Caco-2 (cell line): Measurements from ENCODE around the gene PHKG2. TPM values are rescaled to one million over a fixed set of nuclear protein-coding genes. Genes with fewer than 3 reads are reported as not detected.

Experiments used
- BruUV-seq: library from RNA; stranded (reverse); fragments of 400-500 nt; replicated peaks from 2 replicates; lab custom pipeline; 2021; lab: Mats Ljungman, UMichigan
- CTCF ChIA-PET: fragments of 300-600 bp; sonication (Branson Sonifier 250); formaldehyde crosslinking; loops from one replicate; lab custom pipeline; 2022; ENCODE audit warnings: antibody characterized with exemption; lab: Charles Lee
- POLR2A ChIA-PET: fragments of 300-600 bp; sonication (Branson Sonifier 250); formaldehyde crosslinking; loops from one replicate; lab custom pipeline; 2022; ENCODE audit warnings: antibody characterized with exemption; lab: Charles Lee
- DNase-seq, 2 experiments: peaks; one replicate each; pipeline versions ENCODE4 v3.0.0 to v3.0.0-alpha.2; 2020 to 2022
- H3K27me3 ChIP-seq: replicated peaks from 2 replicates; pipeline ENCODE4 v1.6.0; 2011; ENCODE audit warnings: low read length; ENCODE audit not compliant: control insufficient read depth, insufficient read depth
- H3K36me3 ChIP-seq: 2 replicates; pipeline ENCODE4 v1.5.1; 2011; ENCODE audit warnings: low read length; ENCODE audit not compliant: control insufficient read depth, insufficient read depth
- H3K4me1 ChIP-seq: fragments of 250-450 bp; sonication (Bioruptor Pico); 2 replicates; pipeline ENCODE4 v1.5.1; 2020; ENCODE audit warnings: mild to moderate bottlenecking
- H3K4me3 ChIP-seq: 2 replicates; pipeline ENCODE4 v1.5.1; 2011; ENCODE audit warnings: low read depth, mild to moderate bottlenecking, control low read depth, low read length
- H3K9me3 ChIP-seq: fragments of 250-450 bp; sonication (Bioruptor Pico); 2 replicates; pipeline ENCODE4 v1.5.1; 2020; ENCODE audit warnings: mild to moderate bottlenecking, moderate library complexity
- H3K27ac Mint-ChIP-seq: one replicate; pipeline ENCODE4 v1.8.0; 2022; ENCODE audit warnings: mixed read lengths; ENCODE audit not compliant: unreplicated experiment
- H3K27me3 Mint-ChIP-seq: one replicate; pipeline ENCODE4 v1.8.0; 2022; ENCODE audit warnings: mixed read lengths; ENCODE audit not compliant: insufficient read depth, unreplicated experiment
- H3K36me3 Mint-ChIP-seq: one replicate; pipeline ENCODE4 v1.8.0; 2022; ENCODE audit warnings: mild to moderate bottlenecking, mixed read lengths; ENCODE audit not compliant: insufficient read depth, unreplicated experiment
- H3K4me1 Mint-ChIP-seq: one replicate; pipeline ENCODE4 v1.8.0; 2022; ENCODE audit warnings: low read depth, mixed read lengths; ENCODE audit not compliant: unreplicated experiment
- H3K4me3 Mint-ChIP-seq: one replicate; pipeline ENCODE4 v1.8.0; 2022; ENCODE audit warnings: mild to moderate bottlenecking, moderate library complexity, mixed read lengths; ENCODE audit not compliant: unreplicated experiment
- H3K9me3 Mint-ChIP-seq: one replicate; pipeline ENCODE4 v1.8.0; 2022; ENCODE audit warnings: mixed read lengths; ENCODE audit not compliant: unreplicated experiment
- CTCF ChIP-seq, 2 experiments: fragments of 200-600 bp in 1 of 2; IDR thresholded peaks; 1 replicate in 1 of 2; 2 replicates in 1 of 2; pipeline versions ENCODE4 v1.5.1 to v1.8.0; 2011 to 2022; ENCODE audit warnings: antibody characterized with exemption in 1 of 2, control low read depth in 1 of 2, inconsistent platforms in 1 of 2, low read depth in 1 of 2, low read length in 1 of 2, mild to moderate bottlenecking in 1 of 2, moderate library complexity in 1 of 2; ENCODE audit not compliant: insufficient read depth in 1 of 2, severe bottlenecking in 1 of 2, unreplicated experiment in 1 of 2
- intact Hi-C: fragments of 100-400 bp; cut with micrococcal nuclease; formaldehyde crosslinking; loops from one replicate; pipeline ENCODE4 v1.10.0; 2022; ENCODE audit not compliant: unreplicated experiment
- total RNA-seq: library from RNA; stranded (reverse); gene quantifications from 2 replicates; pipeline ENCODE4 v1.2.3, GENCODE V29; 2022

Gene PHKG2
- total RNA-seq, 1 experiment from 2014 or later, result 48.6 TPM

GRCh38 chr16:30720694-30721093, 27.5 kb upstream of the PHKG2 start:
- Mint-ChIP-seq H3K27ac (no peak overlapping the region), H3K9me3 (no peaks in the 10 kb centered on the region), H3K4me1 (peaks cover 14% of the 10 kb centered on the region), H3K4me3 (no peak overlapping the region), H3K27me3 (no peaks in the 10 kb centered on the region), H3K36me3 (peaks cover 97% of the 10 kb centered on the region)
- H3K36me3 ChIP-seq, result peaks cover 11% of the 10 kb centered on the region
- H3K4me1 ChIP-seq, result no peaks in the 10 kb centered on the region
- no peak for DNase-seq
- no peak for TF ChIP-seq CTCF (IDR thresholded peaks at IDR 0.05; ENCODE audit: insufficient read depth in 1 of 2, low read depth in 1 of 2, low read length in 1 of 2, severe bottlenecking in 1 of 2, unreplicated experiment in 1 of 2)
- CTCF ChIA-PET, result no interaction called here
- POLR2A ChIA-PET, result no interaction called here
- no peaks in the 10 kb centered on the region for H3K27me3 ChIP-seq
- no peaks in the 10 kb centered on the region for H3K9me3 ChIP-seq
- intact Hi-C loops, result no loop called here
- H3K4me3 ChIP-seq, result no peak overlapping the region
- no TSS peak for BruUV-seq

- peaks cover 97% of the 10 kb centered on the region for H3K36me3 Mint-ChIP-seq
- no peak overlapping the region for H3K4me3 ChIP-seq
Observed at GRCh38 chr16:30721167-30721566, 27.1 kb upstream of the PHKG2 start.

GRCh38 chr16:30721606-30722005, 26.6 kb upstream of the PHKG2 start:
- Mint-ChIP-seq H3K36me3 (peaks cover 97% of the 10 kb centered on the region), H3K4me3 (no peak overlapping the region), H3K27me3 (no peaks in the 10 kb centered on the region), H3K9me3 (no peaks in the 10 kb centered on the region), H3K4me1 (peaks cover 6% of the 10 kb centered on the region), H3K27ac (no peak overlapping the region)
- H3K9me3 ChIP-seq, result no peaks in the 10 kb centered on the region
- CTCF ChIA-PET, result no interaction called here
- no TSS peak for BruUV-seq
- H3K4me3 ChIP-seq, result no peak overlapping the region
- POLR2A ChIA-PET, result no interaction called here
- H3K36me3 ChIP-seq, result peaks cover 11% of the 10 kb centered on the region
- no peak for DNase-seq
- H3K4me1 ChIP-seq, result no peaks in the 10 kb centered on the region
- no peak for TF ChIP-seq CTCF (IDR thresholded peaks at IDR 0.05; ENCODE audit: insufficient read depth in 1 of 2, low read depth in 1 of 2, low read length in 1 of 2, severe bottlenecking in 1 of 2, unreplicated experiment in 1 of 2)
- no peaks in the 10 kb centered on the region for H3K27me3 ChIP-seq
- intact Hi-C loops, result no loop called here

More at GRCh38 chr16:30721167-30721566, 27.1 kb upstream of the PHKG2 start:
- ChIA-PET CTCF (no interaction called here), POLR2A (no interaction called here)
- Mint-ChIP-seq H3K27ac (no peak overlapping the region), H3K4me3 (no peak overlapping the region), H3K9me3 (no peaks in the 10 kb centered on the region), H3K27me3 (no peaks in the 10 kb centered on the region), H3K4me1 (peaks cover 9% of the 10 kb centered on the region)
- Histone ChIP-seq H3K27me3 (no peaks in the 10 kb centered on the region), H3K9me3 (no peaks in the 10 kb centered on the region), H3K4me1 (no peaks in the 10 kb centered on the region), H3K36me3 (peaks cover 11% of the 10 kb centered on the region)
- no peak for DNase-seq
- BruUV-seq, result no TSS peak
- TF ChIP-seq CTCF (IDR thresholded peaks at IDR 0.05; ENCODE audit: insufficient read depth in 1 of 2, low read depth in 1 of 2, low read length in 1 of 2, severe bottlenecking in 1 of 2, unreplicated experiment in 1 of 2), result no peak
- intact Hi-C loops, result no loop called here
